H1 (cell line): ENCODE measurements around the gene MKRN2OS. TPM values are rescaled to one million over a fixed set of nuclear protein-coding genes. Genes with fewer than 3 reads are reported as not detected.

Experiments used
- CTCF ChIA-PET: fragments of 300-600 bp; sonication (Branson Sonifier 250); formaldehyde crosslinking; loops from one replicate; lab custom pipeline; 2021; ENCODE audit not compliant: partially characterized antibody; lab: Charles Lee
- POLR2A ChIA-PET: fragments of 300-600 bp; sonication (Branson Sonifier 250); formaldehyde crosslinking; loops from one replicate; lab custom pipeline; 2021; ENCODE audit warnings: inconsistent platforms; ENCODE audit not compliant: partially characterized antibody; lab: Charles Lee
- DNase-seq, 2 experiments: peaks; one replicate each; pipeline versions ENCODE4 v3.0.0 to v3.0.0-alpha.2; 2010 to 2022; ENCODE audit warnings: low spot score in 2 of 2, low read depth in 1 of 2, mixed read lengths in 1 of 2
- FAIRE-seq: peaks from 2 replicates; lab custom pipeline; 2011; peaks lifted over from hg19 to GRCh38; lab: Jason Lieb, UNC
- H2AFZ ChIP-seq: 2 replicates; pipeline ENCODE4 v1.8.1; 2012; ENCODE audit warnings: low read length, inconsistent platforms
- H2AK5ac ChIP-seq: 2 replicates; pipeline ENCODE4 v1.6.1; 2013; ENCODE audit warnings: low read depth, low read length
- H2BK120ac ChIP-seq: replicated peaks from 2 replicates; pipeline ENCODE3; 2013; ENCODE audit warnings: low read depth, low read length, inconsistent platforms
- H2BK12ac ChIP-seq: 2 replicates; pipeline ENCODE4 v1.6.1; 2013; ENCODE audit warnings: low read depth, low read length
- H2BK15ac ChIP-seq: 2 replicates; pipeline ENCODE4 v1.6.1; 2013; ENCODE audit warnings: low read length
- H2BK20ac ChIP-seq: 2 replicates; pipeline ENCODE4 v1.6.1; 2013; ENCODE audit warnings: low read length
- H2BK5ac ChIP-seq: 2 replicates; pipeline ENCODE4 v1.6.1; 2013; ENCODE audit warnings: low read depth, low read length
- H3K14ac ChIP-seq: 2 replicates; pipeline ENCODE4 v1.6.1; 2013; ENCODE audit warnings: inconsistent platforms; ENCODE audit not compliant: insufficient read length
- H3K18ac ChIP-seq: 2 replicates; pipeline ENCODE4 v1.6.1; 2013; ENCODE audit warnings: low read length; ENCODE audit errors: extremely low read depth
- H3K23ac ChIP-seq: 2 replicates; pipeline ENCODE4 v1.6.1; 2013; ENCODE audit warnings: inconsistent platforms; ENCODE audit not compliant: insufficient read length
- H3K23me2 ChIP-seq: 2 replicates; pipeline ENCODE4 v1.6.1; 2013; ENCODE audit warnings: low read depth, low read length
- H3K27ac ChIP-seq: 2 replicates; pipeline ENCODE4 v1.6.1; 2011; ENCODE audit warnings: low read depth, low read length, inconsistent platforms
- H3K27me3 ChIP-seq, 4 experiments: replicated peaks in 1 of 4; 1 replicate in 1 of 4; 2 replicates in 3 of 4; pipeline versions ENCODE4 v1.6.1 to v1.8.1; 2011 to 2013; ENCODE audit warnings: low read length in 3 of 4, mild to moderate bottlenecking in 3 of 4, inconsistent platforms in 2 of 4, mixed read lengths in 2 of 4, moderate library complexity in 1 of 4; ENCODE audit not compliant: control insufficient read depth in 3 of 4, insufficient read depth in 3 of 4; ENCODE audit errors: extremely low read depth in 1 of 4
- H3K36me3 ChIP-seq, 4 experiments: 2 replicates each; pipeline versions ENCODE4 v1.6.1 to v1.8.1; 2011 to 2013; ENCODE audit warnings: mild to moderate bottlenecking in 4 of 4, low read length in 3 of 4, moderate library complexity in 2 of 4, control low read depth in 1 of 4, inconsistent platforms in 1 of 4; ENCODE audit not compliant: insufficient read depth in 4 of 4, control insufficient read depth in 2 of 4
- H3K4ac ChIP-seq: replicated peaks from 2 replicates; pipeline ENCODE3; 2013; ENCODE audit warnings: low read length, low read depth, mixed read lengths, inconsistent platforms; ENCODE audit not compliant: insufficient read length
- H3K4me1 ChIP-seq, 4 experiments: replicated peaks in 1 of 4; 1 replicate in 1 of 4; 2 replicates in 3 of 4; pipeline versions ENCODE4 v1.6.1 to v1.8.1; 2011 to 2013; ENCODE audit warnings: low read length in 3 of 4, inconsistent platforms in 2 of 4, mixed read lengths in 1 of 4; ENCODE audit not compliant: insufficient read depth in 4 of 4, control insufficient read depth in 3 of 4
- H3K4me2 ChIP-seq, 2 experiments: 2 replicates each; pipeline versions ENCODE4 v1.6.1 to v1.8.1; 2011 to 2013; ENCODE audit warnings: low read depth in 2 of 2, low read length in 2 of 2, control low read depth in 1 of 2, inconsistent platforms in 1 of 2, mild to moderate bottlenecking in 1 of 2; ENCODE audit not compliant: insufficient read depth in 1 of 2
- H3K4me3 ChIP-seq, 4 experiments: fragments of 200-600, 300-600 bp in 1 of 4; sonication (generic), shearing (Covaris generic), sonication (Bioruptor Twin) in 1 of 4; 2 replicates each; pipeline versions ENCODE4 v1.5.1 to v1.8.1; 2011 to 2016; ENCODE audit warnings: low read length in 4 of 4, low read depth in 3 of 4, control low read depth in 2 of 4, inconsistent platforms in 2 of 4, mild to moderate bottlenecking in 2 of 4, mixed read lengths in 1 of 4, moderate library complexity in 1 of 4; ENCODE audit not compliant: insufficient read depth in 2 of 4; ENCODE audit errors: extremely low read depth in 1 of 4
- H3K56ac ChIP-seq: replicated peaks from 2 replicates; pipeline ENCODE3; 2013; ENCODE audit warnings: low read depth, mild to moderate bottlenecking, mixed read lengths, low read length, inconsistent platforms; ENCODE audit not compliant: insufficient read length
- H3K79me1 ChIP-seq: 2 replicates; pipeline ENCODE4 v1.6.1; 2013; ENCODE audit warnings: low read depth, low read length, control low read depth
- H3K79me2 ChIP-seq, 2 experiments: 2 replicates each; pipeline versions ENCODE4 v1.6.1 to v1.8.1; 2012 to 2013; ENCODE audit warnings: low read length in 2 of 2, mild to moderate bottlenecking in 2 of 2, inconsistent platforms in 1 of 2; ENCODE audit not compliant: insufficient read depth in 2 of 2, control insufficient read depth in 1 of 2
- H3K9ac ChIP-seq, 4 experiments: replicated peaks in 1 of 4; 1 replicate in 1 of 4; 2 replicates in 3 of 4; pipeline versions ENCODE4 v1.6.1 to v1.8.1; 2011 to 2013; ENCODE audit warnings: low read depth in 3 of 4, low read length in 3 of 4, control low read depth in 2 of 4, mild to moderate bottlenecking in 2 of 4, moderate library complexity in 2 of 4, inconsistent platforms in 1 of 4; ENCODE audit errors: extremely low read depth in 1 of 4
- H3K9me3 ChIP-seq, 2 experiments: 2 replicates each; pipeline versions ENCODE4 v1.6.1 to v1.8.1; 2012 to 2013; ENCODE audit warnings: mild to moderate bottlenecking in 2 of 2, moderate library complexity in 2 of 2, control low read depth in 1 of 2, inconsistent platforms in 1 of 2, low read depth in 1 of 2, low read length in 1 of 2, mixed read lengths in 1 of 2; ENCODE audit not compliant: insufficient read depth in 2 of 2
- H4K20me1 ChIP-seq, 2 experiments: replicated peaks in 1 of 2; 2 replicates each; pipeline versions ENCODE3 to v1.8.1; 2011 to 2013; ENCODE audit warnings: inconsistent platforms in 2 of 2, low read length in 2 of 2, mild to moderate bottlenecking in 1 of 2; ENCODE audit not compliant: insufficient read depth in 2 of 2, control insufficient read depth in 1 of 2
- H4K5ac ChIP-seq: 2 replicates; pipeline ENCODE4 v1.6.1; 2013; ENCODE audit warnings: low read length, low read depth, mixed read lengths, inconsistent platforms; ENCODE audit not compliant: insufficient read length
- H4K8ac ChIP-seq: 2 replicates; pipeline ENCODE4 v1.8.0; 2013; ENCODE audit warnings: mild to moderate bottlenecking, moderate library complexity, low read length, inconsistent platforms; ENCODE audit not compliant: insufficient read depth; ENCODE audit errors: extremely low read depth
- H4K91ac ChIP-seq: replicated peaks from 2 replicates; pipeline ENCODE3; 2013; ENCODE audit warnings: low read length, mixed read lengths, inconsistent platforms; ENCODE audit not compliant: insufficient read length
- BCL11A ChIP-seq, 2 experiments: IDR thresholded peaks; one replicate each; pipeline ENCODE4 v1.6.1; 2011; ENCODE audit warnings: low read depth in 2 of 2, low read length in 2 of 2, mild to moderate bottlenecking in 2 of 2
- CHD2 ChIP-seq: IDR thresholded peaks from 2 replicates; pipeline ENCODE4 v1.6.1; 2012; ENCODE audit warnings: low read length, improper control_type of control experiment
- CTCF ChIP-seq, 3 experiments: IDR thresholded peaks; 1 replicate in 2 of 3; 2 replicates in 1 of 3; pipeline versions ENCODE4 v1.5.1 to v1.6.1; 2011; ENCODE audit warnings: low read length in 3 of 3, mild to moderate bottlenecking in 3 of 3, inconsistent platforms in 2 of 3, low read depth in 1 of 3, moderate library complexity in 1 of 3; ENCODE audit not compliant: insufficient read depth in 1 of 3; ENCODE audit errors: control extremely low read depth in 1 of 3
- FOSL1 ChIP-seq: IDR thresholded peaks from 2 replicates; pipeline ENCODE4 v1.6.1; 2011; ENCODE audit warnings: mild to moderate bottlenecking, low read depth, low read length, moderate library complexity; ENCODE audit not compliant: insufficient read depth
- RAD21 ChIP-seq, 2 experiments: IDR thresholded peaks in 1 of 2; conservative IDR thresholded peaks in 1 of 2; 2 replicates each; pipeline ENCODE4 v1.6.1; 2011; ENCODE audit warnings: low read depth in 2 of 2, low read length in 2 of 2, improper control_type of control experiment in 1 of 2, inconsistent platforms in 1 of 2, mild to moderate bottlenecking in 1 of 2, moderate library complexity in 1 of 2
- RXRA ChIP-seq: IDR thresholded peaks from 2 replicates; pipeline ENCODE4 v1.6.1; 2011; ENCODE audit warnings: low read depth, mild to moderate bottlenecking, low read length, moderate library complexity; ENCODE audit not compliant: insufficient read depth
- SUZ12 ChIP-seq: fragments of 200-600 bp; sonication (generic); IDR thresholded peaks from 2 replicates; pipeline ENCODE4 v1.6.1; 2012; ENCODE audit warnings: mild to moderate bottlenecking, inconsistent platforms, low read length, moderate library complexity, mixed read lengths
- WGBS, 2 experiments: shearing (Covaris generic) in 1 of 2; methylation state at CpG; one replicate each; pipeline versions ENCODE4 v1.1.6 to v1.1.7; 2013 to 2015; ENCODE audit warnings: low lambda C conversion rate in 2 of 2, mixed read lengths in 2 of 2, inconsistent platforms in 1 of 2, low coverage in 1 of 2, missing lambda C conversion rate in 1 of 2; ENCODE audit not compliant: insufficient replicate concordance in 2 of 2, insufficient coverage in 1 of 2, insufficient read length in 1 of 2; ENCODE audit errors: extremely low coverage in 1 of 2, missing lambda C conversion rate in 1 of 2; 5-methylcytosine and 5-hydroxymethylcytosine counted together
- polyA plus RNA-seq, 7 experiments: library from polyadenylated mRNA; depleted of rRNA in 3 of 7; stranded (reverse) in 5 of 7; unstranded in 2 of 7; fragments of >200 nt in 5 of 7; fragments of 200-250 nt in 2 of 7; gene quantifications; 1 replicate in 5 of 7; 2 replicates in 1 of 7; 4 replicates in 1 of 7; pipeline versions ENCODE4 v1.2.1 to v1.2.3, GENCODE V29; 2011 to 2013; ENCODE audit warnings: missing spikeins in 2 of 7, mixed read lengths in 2 of 7
- total RNA-seq: library from RNA; stranded (reverse); fragmentation: NEBNext Ultra II Directional; extraction: Animal tissue kit (Norgen Biotek cat#: 25700); gene quantifications from 2 replicates; pipeline ENCODE4 v1.2.1, GENCODE V29; 2021

Gene MKRN2OS
- total and polyA plus RNA-seq, 2 of the 8 experiments (the other 6 are each of a cell fraction or from before 2014, with no cell fraction given): 0.15 to 0.41 TPM

GRCh38 chr3:12541625-12542024 is 3.7 kb downstream of the MKRN2OS start:
- H3K4ac ChIP-seq: no peak overlapping the region
- H2BK120ac ChIP-seq: no peak overlapping the region
- ChIA-PET POLR2A (interaction anchor here (1.1 to 2.6 kb wide), 2 partner anchors 12 to 15 kb away, joined by 3 to 8 read pairs; partner anchors contain the start of gene MKRN2), CTCF (interaction anchor here (0.6 to 3.2 kb wide), 10 partner anchors 10 to 422 kb away, joined by 3 to 12 read pairs (median 4); partner anchors contain the start of gene MKRN2)
- no peak overlapping the region for H2AK5ac ChIP-seq
- H3K27me3 ChIP-seq: no peaks in the 10 kb centered on the region
- peaks cover 0 to 3% (median 1%) of the 10 kb centered on the region in 4 experiments; a peak in 2 of 8 replicates for H3K36me3 ChIP-seq
- H3K14ac ChIP-seq: no peak overlapping the region
- no peaks in the 10 kb centered on the region for H3K79me1 ChIP-seq
- peak overlapping the region; percentile 11 for H3K56ac ChIP-seq
- no peak overlapping the region for H2BK15ac ChIP-seq
- no peaks in the 10 kb centered on the region for H3K23me2 ChIP-seq
- H3K4me1 ChIP-seq: peaks cover 0 to 4% (median 3%) of the 10 kb centered on the region in 4 experiments; a peak in 2 of 7 replicates
- no peaks in the 10 kb centered on the region for H3K9me3 ChIP-seq
- H3K27ac ChIP-seq: no peak overlapping the region
- H2AFZ ChIP-seq: no peak overlapping the region
- H2BK5ac ChIP-seq: no peak overlapping the region
- 87% methylated on average over 8 of the region's 8 CpGs; no CpG with 5 or more reads in 1 of the 2 experiments for WGBS, 2 experiments
- FAIRE-seq: no peak
- no peak overlapping the region for H2BK12ac ChIP-seq
- DNase-seq: no peak
- no peak overlapping the region for H3K9ac ChIP-seq
- no peak overlapping the region for H4K8ac ChIP-seq
- no peak overlapping the region for H4K5ac ChIP-seq
- H3K4me3 ChIP-seq: no peak overlapping the region
- no peak overlapping the region for H2BK20ac ChIP-seq
- H3K4me2 ChIP-seq: no peak overlapping the region
- no peaks in the 10 kb centered on the region for H3K79me2 ChIP-seq
- peaks cover 0 to 2% of the 10 kb centered on the region in 2 experiments for H4K20me1 ChIP-seq
- no peak overlapping the region for H3K18ac ChIP-seq
- H4K91ac ChIP-seq: no peak overlapping the region
- H3K23ac ChIP-seq: no peak overlapping the region
- TF ChIP-seq RAD21 (IDR thresholded peaks at IDR 0.05 in 1 of 2, conservative IDR thresholded peaks at IDR 0.05 in 1 of 2; ENCODE audit: low read depth in 2 of 2, low read length in 2 of 2): peak; percentile 28 to 35; a peak in 2 of 4 replicates
- no peak for TF ChIP-seq BCL11A (IDR thresholded peaks at IDR 0.05; ENCODE audit: low read depth in 2 of 2, low read length in 2 of 2)
- TF ChIP-seq SUZ12: no peak
- TF ChIP-seq CHD2: no peak
- no peak for TF ChIP-seq RXRA
- peak; percentile 32 to 73 (median 65) for TF ChIP-seq CTCF (IDR thresholded peaks at IDR 0.05; ENCODE audit: control extremely low read depth in 1 of 3, insufficient read depth in 1 of 3, low read depth in 1 of 3, low read length in 3 of 3)
- TF ChIP-seq FOSL1: no peak
